ENCODE results near the gene PKNOX1. TPM values are rescaled to one million over a fixed set of nuclear protein-coding genes. Genes with fewer than 3 reads are reported as not detected.
"Not testable (repeated sequence)": the region's sequence is repeated elsewhere in the genome, so short reads cannot be mapped to it uniquely, and the experiment has no call there.

The PKNOX1 gene
- total RNA-seq, 1 experiment from 2014 or later, result 16.5 TPM

GRCh38 chr21:42951193-42951592 is 23.2 kb upstream of the PKNOX1 start:
- H3K36me3 ChIP-seq (ENCODE audit: control insufficient read depth, insufficient read depth, low read length); H3K4me1 ChIP-seq (ENCODE audit: control insufficient read depth, insufficient read depth, low read length); BruUV-seq (replicated peaks); H3K9me3 ChIP-seq (ENCODE audit: control insufficient read depth, insufficient read depth, low read depth, low read length); ATAC-seq; in situ Hi-C loops (cut with HindIII; ENCODE audit: low pct_unique_long_range_greater_than_20kb, low sequenced_read_pairs); CTCF ChIA-PET; H3K4me3 ChIP-seq (ENCODE audit: low read depth in 2 of 2, low read length in 2 of 2); H3K27me3 ChIP-seq (ENCODE audit: control insufficient read depth, insufficient read depth, low read length); POLR2A ChIA-PET; DNase-seq (ENCODE audit: low read depth, low spot score); H3K27ac ChIP-seq (ENCODE audit: low read length); intact Hi-C loops (cut with micrococcal nuclease; ENCODE audit: unreplicated experiment): not testable (repeated sequence)

- ChIA-PET CTCF (interaction anchor here (0.5 to 0.7 kb wide), 2 partner anchors 18 to 35 kb away, joined by 3 read pairs; no protein-coding TSS in a partner anchor), POLR2A (interaction anchor here (0.6 kb wide), 1 partner anchor 17 kb away, joined by 8 read pairs; no protein-coding TSS in a partner anchor)
- DNase-seq (ENCODE audit: low read depth, low spot score), result no peak
- TF ChIP-seq TCF7L2 (IDR thresholded peaks at IDR 0.05; ENCODE audit: low read depth, low read length) (no peak), POLR2AphosphoS5 (IDR thresholded peaks at IDR 0.05; ENCODE audit: low read depth, low read length) (no peak), REST (IDR thresholded peaks at IDR 0.05; ENCODE audit: insufficient read depth in 1 of 2, low read depth in 2 of 2, low read length in 1 of 2) (no peak), SIN3A (IDR thresholded peaks at IDR 0.05; ENCODE audit: borderline replicate concordance, insufficient read depth, low read depth, low read length) (no peak), CTCF (IDR thresholded peaks at IDR 0.05) (no peak)
- intact Hi-C loops (cut with micrococcal nuclease; ENCODE audit: unreplicated experiment) (no loop called here), in situ Hi-C loops (cut with HindIII; ENCODE audit: low pct_unique_long_range_greater_than_20kb, low sequenced_read_pairs) (no loop called here)
- Histone ChIP-seq H3K9me3 (ENCODE audit: control insufficient read depth, insufficient read depth, low read depth, low read length) (no peaks in the 10 kb centered on the region), H3K27ac (ENCODE audit: low read length) (no peak overlapping the region), H3K27me3 (ENCODE audit: control insufficient read depth, insufficient read depth, low read length) (no peaks in the 10 kb centered on the region), H3K4me3 (ENCODE audit: low read depth in 2 of 2, low read length in 2 of 2) (no peak overlapping the region), H3K4me1 (ENCODE audit: control insufficient read depth, insufficient read depth, low read length) (peaks cover 7% of the 10 kb centered on the region; the same call in 1 of the 2 replicates), H3K36me3 (ENCODE audit: control insufficient read depth, insufficient read depth, low read length) (no peaks in the 10 kb centered on the region)
- no TSS peak for BruUV-seq (replicated peaks)
- ATAC-seq, result no peak
These were observed 17.3 kb upstream of the PKNOX1 start for GRCh38 chr21:42956824-42957630.

- DNase-seq (ENCODE audit: low read depth, low spot score); in situ Hi-C loops (cut with HindIII; ENCODE audit: low pct_unique_long_range_greater_than_20kb, low sequenced_read_pairs); H3K27me3 ChIP-seq (ENCODE audit: control insufficient read depth, insufficient read depth, low read length); H3K36me3 ChIP-seq (ENCODE audit: control insufficient read depth, insufficient read depth, low read length); ATAC-seq; BruUV-seq (replicated peaks); H3K4me3 ChIP-seq (ENCODE audit: low read depth in 2 of 2, low read length in 2 of 2); H3K27ac ChIP-seq (ENCODE audit: low read length); H3K4me1 ChIP-seq (ENCODE audit: control insufficient read depth, insufficient read depth, low read length); H3K9me3 ChIP-seq (ENCODE audit: control insufficient read depth, insufficient read depth, low read depth, low read length); intact Hi-C loops (cut with micrococcal nuclease; ENCODE audit: unreplicated experiment): not testable (repeated sequence)
- CTCF ChIA-PET, result interaction anchor here (0.7 kb wide), 1 partner anchor 34 kb away, joined by 3 read pairs; no protein-coding TSS in a partner anchor
- POLR2A ChIA-PET, result interaction anchor here (0.7 kb wide), 1 partner anchor 14 kb away, joined by 5 read pairs; no protein-coding TSS in a partner anchor
These were observed 16.2 kb upstream of the PKNOX1 start for GRCh38 chr21:42958122-42958521.

All from Panc1 (cell line).